ENCODE measurements around the gene HBG1. TPM values are rescaled to one million over a fixed set of nuclear protein-coding genes. Genes with fewer than 3 reads are reported as not detected.
A peak's percentile ranks its signal among the peaks of the same experiment; 100 is the strongest.
"Not testable (repeated sequence)": the region's sequence is repeated elsewhere in the genome, so short reads cannot be mapped to it uniquely, and the experiment has no call there.

Gene HBG1
- total and polyA plus RNA-seq, 2 donors (not counting 3 experiments of a cell fraction or from before 2014, with no cell fraction given): 0.72 TPM; not detected in 1

GRCh38 chr11:5297721-5298323 is 48.2 kb upstream of the HBG1 start:
- dilution Hi-C loops (cut with MboI; ENCODE audit: extremely low pct_ligation_motif_present, low sequenced_read_pairs) (no loop called here), intact Hi-C loops (cut with micrococcal nuclease) (loop anchor here (2.0 kb wide), 1 partner anchor 31 kb away; no protein-coding TSS in a partner anchor)
- Histone ChIP-seq H3K79me2 (ENCODE audit: control insufficient read depth, insufficient read depth, low read length) (no peaks in the 10 kb centered on the region), H3K4me2 (ENCODE audit: insufficient read depth, low read length) (no peak overlapping the region), H3K27me3 (ENCODE audit: control insufficient read depth in 2 of 2, insufficient read depth in 2 of 2, low read length in 2 of 2) (no peaks in the 10 kb centered on the region), H3K4me3 (replicated peaks in 1 of 3; ENCODE audit: insufficient read depth in 1 of 3, low read depth in 1 of 3, low read length in 3 of 3) (no peak overlapping the region), H3K27ac (ENCODE audit: insufficient read depth, low read depth, low read length) (no peak overlapping the region), H3K36me3 (ENCODE audit: control insufficient read depth in 2 of 2, extremely low read depth in 1 of 2, insufficient read depth in 2 of 2, low read length in 2 of 2) (no peaks in the 10 kb centered on the region), H4K20me1 (replicated peaks; ENCODE audit: control insufficient read depth, extremely low read depth, insufficient read depth, low read length) (no peaks in the 10 kb centered on the region), H3K9ac (replicated peaks; ENCODE audit: extremely low read depth, insufficient read depth, low read length) (no peak overlapping the region), H3K4me1 (ENCODE audit: control insufficient read depth, extremely low read depth, insufficient read depth, low read length) (no peaks in the 10 kb centered on the region), H2AFZ (ENCODE audit: low read depth, low read length) (peak overlapping the region; percentile 53), H3K9me1 (replicated peaks; ENCODE audit: control insufficient read depth, extremely low read depth, insufficient read depth, low read length) (no peaks in the 10 kb centered on the region), H3K9me3 (replicated peaks; ENCODE audit: control insufficient read depth, insufficient read depth, low read length) (no peaks in the 10 kb centered on the region)
- ChIA-PET CTCF (interaction anchor here (1.0 to 1.9 kb wide), 2 partner anchors 8 to 17 kb away, joined by 4 to 5 read pairs; no protein-coding TSS in a partner anchor), POLR2A (no interaction called here)
- BruUV-seq (replicated peaks): no TSS peak
- TF ChIP-seq, protein P1, sequence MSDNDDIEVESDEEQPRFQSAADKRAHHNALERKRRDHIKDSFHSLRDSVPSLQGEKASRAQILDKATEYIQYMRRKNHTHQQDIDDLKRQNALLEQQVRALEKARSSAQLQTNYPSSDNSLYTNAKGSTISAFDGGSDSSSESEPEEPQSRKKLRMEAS (IDR thresholded peaks at IDR 0.05; ENCODE audit: insufficient read depth, insufficient read length): no peak
- TF ChIP-seq EZH2 (IDR thresholded peaks at IDR 0.05; ENCODE audit: borderline replicate concordance, low read depth, low read length, severe bottlenecking) (no peak), JUN (IDR thresholded peaks at IDR 0.05; ENCODE audit: borderline replicate concordance, insufficient read depth, insufficient read length, low read depth) (no peak), POLR2AphosphoS5 (IDR thresholded peaks at IDR 0.05; ENCODE audit: insufficient read depth, low read depth, low read length) (no peak), FOS (IDR thresholded peaks at IDR 0.05; ENCODE audit: borderline replicate concordance, insufficient read depth, low read length) (no peak), GATA2 (IDR thresholded peaks at IDR 0.05; ENCODE audit: insufficient read depth, insufficient read length, low read depth, low read length) (no peak), MYC (IDR thresholded peaks at IDR 0.05; ENCODE audit: low read depth, low read length) (no peak), POLR2A (IDR thresholded peaks at IDR 0.05; ENCODE audit: low read depth, low read length) (no peak)
- TF ChIP-seq, protein P2, sequence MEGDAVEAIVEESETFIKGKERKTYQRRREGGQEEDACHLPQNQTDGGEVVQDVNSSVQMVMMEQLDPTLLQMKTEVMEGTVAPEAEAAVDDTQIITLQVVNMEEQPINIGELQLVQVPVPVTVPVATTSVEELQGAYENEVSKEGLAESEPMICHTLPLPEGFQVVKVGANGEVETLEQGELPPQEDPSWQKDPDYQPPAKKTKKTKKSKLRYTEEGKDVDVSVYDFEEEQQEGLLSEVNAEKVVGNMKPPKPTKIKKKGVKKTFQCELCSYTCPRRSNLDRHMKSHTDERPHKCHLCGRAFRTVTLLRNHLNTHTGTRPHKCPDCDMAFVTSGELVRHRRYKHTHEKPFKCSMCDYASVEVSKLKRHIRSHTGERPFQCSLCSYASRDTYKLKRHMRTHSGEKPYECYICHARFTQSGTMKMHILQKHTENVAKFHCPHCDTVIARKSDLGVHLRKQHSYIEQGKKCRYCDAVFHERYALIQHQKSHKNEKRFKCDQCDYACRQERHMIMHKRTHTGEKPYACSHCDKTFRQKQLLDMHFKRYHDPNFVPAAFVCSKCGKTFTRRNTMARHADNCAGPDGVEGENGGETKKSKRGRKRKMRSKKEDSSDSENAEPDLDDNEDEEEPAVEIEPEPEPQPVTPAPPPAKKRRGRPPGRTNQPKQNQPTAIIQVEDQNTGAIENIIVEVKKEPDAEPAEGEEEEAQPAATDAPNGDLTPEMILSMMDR (IDR thresholded peaks at IDR 0.05; ENCODE audit: extremely low read depth in 1 of 2, insufficient read depth in 1 of 2, low read depth in 1 of 2, low read length in 2 of 2): no peak
- FAIRE-seq: no peak
- DNase-seq (ENCODE audit: low read depth, low spot score): no peak

- H3K36me3 ChIP-seq (ENCODE audit: control insufficient read depth in 2 of 2, extremely low read depth in 1 of 2, insufficient read depth in 2 of 2, low read length in 2 of 2); H3K4me3 ChIP-seq (replicated peaks in 1 of 3; ENCODE audit: insufficient read depth in 1 of 3, low read depth in 1 of 3, low read length in 3 of 3); H3K9ac ChIP-seq (replicated peaks; ENCODE audit: extremely low read depth, insufficient read depth, low read length); H4K20me1 ChIP-seq (replicated peaks; ENCODE audit: control insufficient read depth, extremely low read depth, insufficient read depth, low read length); H2AFZ ChIP-seq (ENCODE audit: low read depth, low read length); H3K27ac ChIP-seq (ENCODE audit: insufficient read depth, low read depth, low read length); FAIRE-seq; H3K9me1 ChIP-seq (replicated peaks; ENCODE audit: control insufficient read depth, extremely low read depth, insufficient read depth, low read length); BruUV-seq (replicated peaks); H3K9me3 ChIP-seq (replicated peaks; ENCODE audit: control insufficient read depth, insufficient read depth, low read length); CTCF ChIA-PET; dilution Hi-C loops (cut with MboI; ENCODE audit: extremely low pct_ligation_motif_present, low sequenced_read_pairs); H3K27me3 ChIP-seq (ENCODE audit: control insufficient read depth in 2 of 2, insufficient read depth in 2 of 2, low read length in 2 of 2); POLR2A ChIA-PET; DNase-seq (ENCODE audit: low read depth, low spot score); H3K4me1 ChIP-seq (ENCODE audit: control insufficient read depth, extremely low read depth, insufficient read depth, low read length); H3K79me2 ChIP-seq (ENCODE audit: control insufficient read depth, insufficient read depth, low read length); H3K4me2 ChIP-seq (ENCODE audit: insufficient read depth, low read length): not testable (repeated sequence)
- intact Hi-C loops (cut with micrococcal nuclease): loop anchor here (5.0 kb wide), 1 partner anchor 88 kb away; the partner anchor contains the start of gene OR51M1
Measured at GRCh38 chr11:5294342-5294995, 44.8 kb upstream of the HBG1 start.

All from endothelial cell of umbilical vein (primary cell).